Measurements from ENCODE around the gene FAU. TPM values are rescaled to one million over a fixed set of nuclear protein-coding genes. Genes with fewer than 3 reads are reported as not detected.

The FAU gene
- total and polyA plus RNA-seq, 9 of the 15 experiments (the other 6 are each of a cell fraction or from before 2014, with no cell fraction given): 433 to 1,827 (median 942) TPM

- TF ChIP-seq ZNF407 (IDR thresholded peaks at IDR 0.05; ENCODE audit: low read depth): peak; percentile 64
- TF ChIP-seq, protein P1, sequence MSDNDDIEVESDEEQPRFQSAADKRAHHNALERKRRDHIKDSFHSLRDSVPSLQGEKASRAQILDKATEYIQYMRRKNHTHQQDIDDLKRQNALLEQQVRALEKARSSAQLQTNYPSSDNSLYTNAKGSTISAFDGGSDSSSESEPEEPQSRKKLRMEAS (CRISPR knock-in tag; IDR thresholded peaks at IDR 0.05): peak; percentile 55; the same call in 1 of the 2 replicates
- 0 out of 2 replicates have a peak, but pooled peaks have one; percentile 23 for TF ChIP-seq JUN (IDR thresholded peaks at IDR 0.05; ENCODE audit: borderline replicate concordance, low read depth, low read length)
- no peak for TF ChIP-seq JUN (CRISPR knock-in tag; IDR thresholded peaks at IDR 0.05; ENCODE audit: borderline replicate concordance)
- peak; percentile 3; the same call in 1 of the 2 replicates for TF ChIP-seq ATF1 (CRISPR knock-in tag; IDR thresholded peaks at IDR 0.05)
- peak; percentile 95 for TF ChIP-seq ATF1 (tag; IDR thresholded peaks at IDR 0.05)
- peak; percentile 44 for TF ChIP-seq ESRRA (IDR thresholded peaks at IDR 0.05; ENCODE audit: borderline replicate concordance, low read depth)
- TF ChIP-seq ELF4 (CRISPR knock-in tag; IDR thresholded peaks at IDR 0.05): no peak; the same call in 1 of the 2 replicates
- TF ChIP-seq, protein P2, sequence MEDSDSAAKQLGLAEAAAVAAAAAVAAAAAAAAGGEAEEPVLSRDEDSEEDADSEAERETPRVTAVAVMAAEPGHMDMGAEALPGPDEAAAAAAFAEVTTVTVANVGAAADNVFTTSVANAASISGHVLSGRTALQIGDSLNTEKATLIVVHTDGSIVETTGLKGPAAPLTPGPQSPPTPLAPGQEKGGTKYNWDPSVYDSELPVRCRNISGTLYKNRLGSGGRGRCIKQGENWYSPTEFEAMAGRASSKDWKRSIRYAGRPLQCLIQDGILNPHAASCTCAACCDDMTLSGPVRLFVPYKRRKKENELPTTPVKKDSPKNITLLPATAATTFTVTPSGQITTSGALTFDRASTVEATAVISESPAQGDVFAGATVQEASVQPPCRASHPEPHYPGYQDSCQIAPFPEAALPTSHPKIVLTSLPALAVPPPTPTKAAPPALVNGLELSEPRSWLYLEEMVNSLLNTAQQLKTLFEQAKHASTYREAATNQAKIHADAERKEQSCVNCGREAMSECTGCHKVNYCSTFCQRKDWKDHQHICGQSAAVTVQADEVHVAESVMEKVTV (CRISPR knock-in tag; IDR thresholded peaks at IDR 0.05): peak; percentile 44; the same call in 1 of the 2 replicates
- 0 out of 2 replicates have a peak, but pooled peaks have one; percentile 44 for TF ChIP-seq DMBX1 (CRISPR knock-in tag; IDR thresholded peaks at IDR 0.05; ENCODE audit: borderline replicate concordance)
- peak; percentile 75 for TF ChIP-seq TAF1 (IDR thresholded peaks at IDR 0.05; ENCODE audit: control insufficient read depth, extremely low read depth, insufficient read depth, low read length, severe bottlenecking)
- 0 out of 2 replicates have a peak, but pooled peaks have one; percentile 11 for TF ChIP-seq ZNF224 (CRISPR knock-in tag; IDR thresholded peaks at IDR 0.05)
- 0 out of 2 replicates have a peak, but pooled peaks have one; percentile 70 for TF ChIP-seq MTA3 (IDR thresholded peaks at IDR 0.05; ENCODE audit: borderline replicate concordance)
- TF ChIP-seq ZNF695 (CRISPR knock-in tag; IDR thresholded peaks at IDR 0.05): no peak
- TF ChIP-seq POLR2B (IDR thresholded peaks at IDR 0.05; ENCODE audit: low read depth, partially characterized antibody): peak; percentile 90
- 0 out of 2 replicates have a peak, but pooled peaks have one; percentile 55 for TF ChIP-seq ZNF764 (CRISPR knock-in tag; IDR thresholded peaks at IDR 0.05; ENCODE audit: low read depth)
These were observed 12.5 kb upstream of the FAU start, which contains the start of gene SYVN1 (continued) for GRCh38 chr11:65134240-65134951.
